HG03139 (cell line): ENCODE measurements around the gene DNAH10.
A peak's percentile ranks its signal among the peaks of the same experiment; 100 is the strongest.

Experiments
- ATAC-seq: cut with Tn5 transposase; IDR thresholded peaks from one replicate; pipeline ENCODE4 v1.9.1; 2021; ENCODE audit not compliant: unreplicated experiment

Gene DNAH10

DNA sequence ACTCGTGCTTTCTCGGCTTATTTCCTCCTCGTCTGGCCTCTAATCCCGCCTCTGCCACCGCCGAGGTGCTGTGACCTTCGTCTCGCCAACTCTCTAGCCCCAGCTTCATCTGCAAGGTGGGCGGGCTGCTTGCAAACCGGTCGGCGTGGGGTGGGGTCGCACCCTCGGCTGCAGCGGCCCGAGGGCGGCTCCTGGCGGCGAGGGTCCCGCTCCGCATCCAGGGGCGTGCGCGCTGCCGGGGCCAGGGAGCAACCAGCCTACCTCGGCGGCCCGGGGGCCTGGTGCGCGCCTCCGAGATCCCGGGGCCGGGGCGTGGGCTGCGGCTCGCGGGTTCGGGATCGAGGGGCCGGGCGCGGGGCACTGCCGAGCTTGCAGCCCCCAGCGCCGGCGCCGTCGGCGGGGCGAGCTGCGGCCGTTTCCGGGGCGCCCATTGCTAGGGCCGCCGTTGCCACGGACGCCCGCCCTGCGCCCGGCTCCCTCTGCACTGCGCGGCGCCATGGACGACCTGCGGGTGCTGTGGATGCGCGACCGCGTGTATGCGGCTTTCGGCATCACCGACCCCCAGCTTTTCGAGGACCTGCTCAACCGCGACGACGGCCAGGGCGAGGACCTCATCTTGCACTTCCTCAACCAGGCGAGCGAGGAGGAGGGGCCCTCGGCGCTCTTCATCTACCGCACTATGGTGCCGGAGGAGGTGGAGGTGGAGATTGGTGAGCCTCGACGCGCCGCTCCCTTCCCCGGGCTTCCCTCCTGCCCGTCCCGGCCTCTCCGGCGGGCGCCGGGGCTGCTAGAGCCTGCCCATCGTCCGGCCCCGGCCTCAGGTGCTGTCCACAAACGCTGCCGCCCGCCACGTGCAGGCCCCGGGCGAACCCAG, at the start of gene DNAH10:
TSS of gene DNAH10 (plus strand) at position 461 of the 874 bp plus-strand sequence. CDS start at position 497, 36 bp downstream.
- peak; percentile 58 for ATAC-seq

DNA sequence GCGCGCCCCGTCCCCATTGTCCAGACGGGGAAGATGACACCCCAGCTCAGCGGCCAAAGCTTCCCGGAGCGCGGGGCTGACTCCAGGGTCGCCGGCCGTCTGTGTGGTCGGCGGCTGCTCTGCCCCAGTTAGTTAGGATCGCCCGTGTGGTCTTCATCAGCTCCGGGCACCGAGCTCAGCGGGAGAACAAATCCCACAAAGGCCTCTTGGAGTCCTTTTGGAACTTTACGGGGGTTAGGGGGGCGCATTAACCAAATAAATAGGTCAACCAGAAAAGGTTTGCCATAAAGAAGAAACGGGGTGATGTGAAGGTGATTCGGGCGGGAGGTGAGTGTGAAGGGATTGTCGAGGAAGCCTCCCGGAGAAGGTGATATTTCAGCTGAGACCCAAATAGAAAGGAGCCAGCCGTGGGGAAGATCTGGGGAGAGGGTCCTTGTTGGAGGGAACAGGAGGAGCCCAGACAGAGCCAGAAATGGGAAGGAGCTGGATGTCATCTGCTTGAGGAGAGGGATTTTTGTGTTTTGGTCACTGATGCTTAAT, 49.3 kb upstream of the DNAH10 start:
- ATAC-seq, result no peak

DNA sequence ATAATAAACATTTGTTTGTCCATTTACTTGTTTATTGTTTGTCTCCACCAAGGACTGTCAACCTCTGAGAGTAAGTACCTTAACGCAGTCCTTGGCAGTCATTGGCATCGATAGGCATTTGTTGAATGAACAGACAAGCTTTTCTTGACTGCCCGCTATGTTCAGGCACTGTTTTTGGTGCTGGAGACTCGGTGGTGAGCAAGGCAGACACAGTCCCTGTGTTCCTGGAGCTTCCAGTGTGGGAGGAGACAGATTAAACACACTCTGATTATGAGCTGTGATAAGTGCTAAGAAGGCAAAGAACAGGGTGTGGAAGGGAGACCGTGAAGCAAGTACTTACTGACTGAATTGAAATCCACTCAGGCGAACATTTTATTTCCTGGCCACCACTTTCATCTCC, 48.7 kb upstream of the DNAH10 start:
- ATAC-seq, result no peak

DNA sequence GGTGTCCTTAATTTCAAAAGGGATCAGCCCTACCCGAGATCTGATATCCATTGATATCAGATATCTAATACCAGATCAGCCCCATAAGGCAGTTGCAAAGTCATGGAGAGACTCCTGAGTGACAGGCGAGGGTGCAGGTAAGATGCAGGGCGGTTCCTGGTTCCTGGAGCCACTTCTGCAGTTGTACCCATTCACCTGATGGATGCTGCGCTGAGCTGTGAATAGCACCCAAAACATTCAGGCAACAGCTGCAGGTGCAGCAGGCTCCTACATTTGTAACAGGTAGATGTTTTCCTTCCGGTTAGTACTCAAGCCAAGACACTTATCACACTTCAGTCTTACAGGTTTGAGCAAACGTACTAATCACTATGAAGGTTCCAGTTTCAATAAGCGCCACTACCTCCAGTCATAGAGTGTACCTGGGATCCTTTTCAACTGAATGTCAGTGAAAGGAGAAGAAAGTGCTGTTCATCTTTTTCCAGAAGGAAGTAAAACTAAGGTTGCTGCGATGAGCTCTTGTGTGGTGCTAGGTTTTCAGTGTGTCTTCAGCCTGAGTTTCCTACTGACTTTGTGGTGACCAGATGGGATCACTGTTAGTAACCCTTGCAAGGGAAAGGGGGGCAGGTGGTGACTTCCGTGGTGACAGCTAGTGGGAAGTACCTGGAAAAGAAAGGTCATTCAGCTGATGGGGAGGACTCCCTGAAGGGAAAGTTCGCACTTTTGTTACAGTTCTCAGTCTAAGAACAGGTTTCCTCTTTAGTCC, 48.1 kb upstream of the DNAH10 start:
- ATAC-seq, result no peak

- no peak for ATAC-seq
These were observed 46.9 kb upstream of the DNAH10 start for GRCh38 chr12:123715195-123715594.

DNA sequence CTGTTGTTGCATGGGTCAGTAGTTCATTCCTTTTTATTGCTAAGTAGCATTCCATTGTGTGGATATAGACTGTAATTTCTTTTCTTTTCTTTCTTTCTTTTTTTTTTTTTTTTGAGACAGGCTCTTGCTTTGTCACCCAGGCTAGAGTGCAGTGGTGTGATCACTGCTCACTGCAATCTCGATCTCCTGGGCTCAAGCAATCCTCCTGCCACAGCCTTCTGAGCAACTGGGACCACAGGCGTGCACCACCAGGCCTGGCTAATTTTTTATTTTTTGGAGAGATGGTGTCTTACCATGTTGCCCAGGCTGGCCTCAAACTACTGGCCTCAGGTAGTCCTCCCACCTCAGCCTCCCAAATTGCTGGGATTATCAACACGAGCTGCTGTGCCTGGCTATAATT, 44.8 kb upstream of the DNAH10 start:
- ATAC-seq, result no peak

DNA sequence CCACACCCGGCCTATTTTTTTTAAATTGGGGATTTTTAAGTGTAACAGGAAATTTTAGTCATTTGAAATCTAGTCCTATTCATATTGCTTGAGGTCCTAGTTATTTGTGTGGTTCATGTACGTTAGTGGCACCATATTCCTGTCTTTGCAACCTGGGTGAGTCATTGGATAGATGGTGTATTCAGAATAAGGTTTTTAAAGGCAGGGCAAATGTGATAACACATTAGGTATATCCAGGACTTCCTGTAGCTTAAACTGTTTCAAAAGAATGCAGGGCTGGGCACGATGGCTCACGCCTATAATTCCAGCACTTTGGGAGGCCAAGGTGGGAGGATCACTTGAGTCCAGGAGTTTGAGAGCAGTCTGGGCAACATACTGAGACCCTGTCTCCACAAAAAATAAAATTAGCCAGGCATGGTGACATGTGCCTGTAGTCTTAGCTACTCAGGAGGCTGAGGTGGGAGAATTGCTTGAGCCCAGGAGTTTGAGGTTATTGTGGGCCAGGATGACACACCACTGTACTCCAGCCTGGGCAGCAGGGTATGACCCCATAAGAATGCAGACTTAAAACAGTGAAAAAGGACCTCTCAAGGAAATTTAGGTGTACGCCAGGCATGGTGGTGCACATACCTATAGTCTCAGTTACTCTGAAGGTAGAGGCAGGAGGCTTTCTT, 41.8 kb upstream of the DNAH10 start:
- no peak for ATAC-seq

DNA sequence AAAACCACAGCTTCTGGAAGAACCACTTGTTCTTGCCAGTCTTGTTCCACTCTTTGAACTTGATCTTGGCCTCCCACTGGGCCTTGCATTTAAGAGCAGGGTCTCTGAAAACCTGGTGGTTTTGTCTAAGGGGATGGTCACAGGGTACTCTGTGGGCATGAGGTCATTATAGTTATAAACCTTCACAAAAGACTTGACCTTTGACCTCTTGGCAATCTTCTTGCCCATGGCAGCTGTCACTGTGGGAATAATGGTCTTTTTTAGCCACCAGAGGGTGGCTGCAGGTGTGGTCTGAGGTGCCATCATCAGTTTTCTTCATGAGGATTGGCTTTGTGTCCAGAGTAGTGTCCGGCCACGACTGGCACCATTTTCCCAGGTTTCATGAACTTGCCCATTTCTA, 40.9 kb upstream of the DNAH10 start:
- no peak for ATAC-seq

- no peak for ATAC-seq
These were observed 39.1 kb upstream of the DNAH10 start for GRCh38 chr12:123723011-123723410.

DNA sequence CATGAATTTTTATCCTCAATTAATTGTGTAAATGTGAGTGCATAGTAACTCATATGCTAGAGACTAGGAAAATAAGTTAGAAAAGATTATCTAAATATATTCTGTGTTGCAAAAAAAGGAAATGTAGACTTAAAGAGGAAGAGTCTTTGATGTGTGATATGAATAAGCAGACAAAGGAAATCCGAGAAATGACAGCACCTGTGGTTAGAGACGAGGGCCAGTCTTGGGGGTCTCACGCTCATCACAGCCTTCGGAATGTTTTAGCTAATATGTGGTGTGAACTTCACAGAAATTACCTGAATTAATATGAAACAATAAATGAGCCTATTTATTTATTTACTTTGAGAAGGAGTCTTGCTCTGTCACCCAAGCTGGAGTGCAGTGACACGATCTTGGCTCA, 38.3 kb upstream of the DNAH10 start:
- no peak for ATAC-seq

- no peak for ATAC-seq
These were observed 35.9 kb upstream of the DNAH10 start for GRCh38 chr12:123726244-123726643.

GRCh38 chr12:123726962-123727361, 35.1 kb upstream of the DNAH10 start:
- ATAC-seq, result no peak

- no peak for ATAC-seq
These were observed 34.2 kb upstream of the DNAH10 start for GRCh38 chr12:123727878-123728277.

GRCh38 chr12:123731596-123731995, 30.5 kb upstream of the DNAH10 start:
- no peak for ATAC-seq

- no peak for ATAC-seq
These were observed 29.9 kb upstream of the DNAH10 start for GRCh38 chr12:123732251-123732650.

DNA sequence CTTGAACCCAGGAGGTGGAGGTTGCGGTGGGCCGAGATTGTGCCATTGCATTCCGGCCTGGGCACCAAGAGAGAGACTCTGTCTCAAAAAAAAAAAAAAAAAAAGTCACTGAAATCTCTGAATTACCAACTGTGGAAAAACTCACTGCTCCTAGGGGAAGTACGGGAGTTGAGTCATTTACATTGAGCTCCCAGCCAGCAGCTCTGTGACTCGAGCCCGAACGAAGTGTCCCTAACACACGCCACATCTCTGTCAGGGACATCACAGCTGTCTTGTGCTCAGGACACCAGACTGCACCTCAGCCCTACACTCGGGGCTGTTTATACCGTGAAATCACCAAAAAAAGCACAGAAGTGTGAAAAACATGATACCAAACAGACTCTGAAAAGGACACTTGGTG, 28.9 kb upstream of the DNAH10 start:
- no peak for ATAC-seq

DNA sequence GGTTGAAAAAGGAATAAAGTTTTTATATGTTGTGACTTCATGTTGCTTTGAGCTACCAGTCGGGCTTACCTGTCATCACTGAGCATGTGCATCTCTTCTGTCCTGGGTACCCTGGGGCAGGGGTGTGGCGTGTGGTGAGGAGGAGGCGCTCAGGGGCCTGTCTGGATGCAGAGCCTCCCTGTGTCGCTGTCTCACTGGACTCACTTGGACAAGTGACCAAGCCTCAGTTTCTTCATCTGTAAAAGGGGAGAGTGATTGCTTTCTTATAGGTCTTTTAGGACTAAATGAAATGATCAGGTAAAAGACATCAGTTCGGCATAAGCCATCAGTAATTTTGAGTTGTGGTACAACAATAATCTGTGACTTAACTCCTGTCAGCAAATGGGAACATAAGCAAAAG, 27.8 kb upstream of the DNAH10 start:
- no peak for ATAC-seq

GRCh38 chr12:123741937-123742572, 20.0 kb upstream of the DNAH10 start:
- ATAC-seq, result no peak

DNA sequence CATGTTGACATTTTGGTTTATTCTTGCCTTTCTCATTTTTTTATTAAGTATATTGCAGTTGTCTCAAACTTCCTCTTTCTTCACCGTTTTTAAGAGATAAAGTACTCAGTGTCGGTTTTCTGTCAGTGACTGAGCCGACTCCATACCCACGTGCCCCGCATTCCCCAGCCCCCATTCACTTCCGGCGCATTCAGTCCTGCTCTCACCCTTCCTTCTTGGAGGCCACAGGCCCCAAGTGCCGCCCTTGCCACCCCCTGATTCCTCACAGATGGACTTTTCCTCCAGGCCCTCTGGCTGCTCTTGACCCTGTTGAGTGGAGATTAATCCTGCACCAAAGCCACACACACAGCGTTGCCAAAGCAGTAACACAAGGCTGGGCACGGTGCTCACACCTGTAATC, 19.1 kb upstream of the DNAH10 start:
- ATAC-seq, result no peak

- ATAC-seq, result no peak
These were observed 17.3 kb upstream of the DNAH10 start for GRCh38 chr12:123744836-123745235.

DNA sequence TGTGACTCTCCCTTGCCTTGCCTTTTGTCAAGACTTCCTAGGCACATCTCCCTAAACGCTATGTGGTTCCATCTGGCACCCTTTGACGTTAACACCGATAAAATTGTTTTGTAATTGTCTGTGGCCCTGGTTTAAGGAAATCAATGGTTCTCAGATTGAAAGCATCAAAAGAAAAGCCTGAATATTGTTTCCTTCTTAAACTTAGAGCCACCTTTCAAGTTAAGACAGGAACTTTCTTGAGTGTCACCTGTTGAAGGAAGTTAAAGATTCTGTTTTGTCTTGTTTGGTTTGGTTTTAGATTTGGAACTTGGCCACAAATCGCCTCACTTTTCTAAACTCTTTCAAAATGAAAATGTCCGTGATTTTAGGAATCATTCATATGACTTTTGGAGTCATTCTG, 14.8 kb upstream of the DNAH10 start:
- no peak for ATAC-seq
